Measurements from ENCODE around the gene LSM4. TPM values are rescaled to one million over a fixed set of nuclear protein-coding genes. Genes with fewer than 3 reads are reported as not detected.

LSM4 gene
- total and polyA plus RNA-seq, 10 of the 15 experiments (the other 5 are each of a cell fraction or from before 2014, with no cell fraction given) = 12.6 to 652 (median 217) TPM

DNA sequence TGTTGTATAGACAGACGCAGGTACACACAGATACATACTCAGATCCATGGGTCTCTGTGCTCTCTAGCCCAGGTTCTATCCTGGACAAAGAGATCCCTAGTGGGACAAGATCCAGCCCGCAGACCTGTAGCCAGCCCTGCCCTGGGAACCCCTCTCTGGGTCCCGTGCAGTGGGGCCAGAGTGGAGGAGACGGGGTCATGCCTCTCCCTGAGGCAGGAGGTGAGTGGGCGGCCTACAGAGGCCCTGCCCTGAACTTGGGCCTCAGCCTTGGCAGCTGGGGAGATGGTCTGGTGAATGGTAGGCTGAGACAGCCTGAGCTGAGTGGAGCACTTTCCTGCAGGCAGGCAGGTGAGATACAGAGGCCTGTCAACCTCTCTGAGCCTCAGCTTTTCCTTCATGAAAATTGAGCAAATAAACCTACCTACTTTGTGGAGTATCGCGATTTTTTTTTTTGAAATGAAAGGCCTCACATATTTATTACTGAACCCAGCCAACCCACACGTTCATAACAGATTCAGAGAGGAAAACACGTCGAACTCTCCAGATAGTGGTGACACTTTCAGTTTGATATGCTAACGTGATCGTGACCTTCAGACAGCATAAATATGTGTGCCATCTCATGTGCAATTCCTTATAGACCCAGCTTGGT lies 38.0 kb downstream of the LSM4 start (continued):
- TF ChIP-seq BHLHE40 (IDR thresholded peaks at IDR 0.05; ENCODE audit: borderline replicate concordance in 1 of 2, low read depth in 2 of 2, low read length in 1 of 2) (peak; percentile 53 to 87; a peak in 3 of 4 replicates), ATF7 (IDR thresholded peaks at IDR 0.05; ENCODE audit: low read depth) (0 out of 2 replicates have a peak, but pooled peaks have one; percentile 16), LARP7 (IDR thresholded peaks at IDR 0.05) (0 out of 2 replicates have a peak, but pooled peaks have one; percentile 50), MYC (IDR thresholded peaks at IDR 0.05; ENCODE audit: insufficient read depth, insufficient read length, insufficient replicate concordance, low read length, severe bottlenecking) (no peak), YY1 (IDR thresholded peaks at IDR 0.05; ENCODE audit: low read depth, low read length) (peak; percentile 19; the same call in 1 of the 2 replicates), DPF2 (IDR thresholded peaks at IDR 0.05) (peak; percentile 44; the same call in 1 of the 2 replicates), POLR2A (IDR thresholded peaks at IDR 0.05; ENCODE audit: low read depth, low read length) (peak; percentile 38; the same call in 1 of the 2 replicates), ZSCAN29 (IDR thresholded peaks at IDR 0.05) (no peak), IKZF1 (conservative IDR thresholded peaks at IDR 0.05) (peak; percentile 53)
- TF ChIP-seq, protein P1, sequence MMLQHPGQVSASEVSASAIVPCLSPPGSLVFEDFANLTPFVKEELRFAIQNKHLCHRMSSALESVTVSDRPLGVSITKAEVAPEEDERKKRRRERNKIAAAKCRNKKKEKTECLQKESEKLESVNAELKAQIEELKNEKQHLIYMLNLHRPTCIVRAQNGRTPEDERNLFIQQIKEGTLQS (IDR thresholded peaks at IDR 0.05; ENCODE audit: borderline replicate concordance, extremely low read depth, low read depth, low read length) = no peak
- TF ChIP-seq, protein P2, sequence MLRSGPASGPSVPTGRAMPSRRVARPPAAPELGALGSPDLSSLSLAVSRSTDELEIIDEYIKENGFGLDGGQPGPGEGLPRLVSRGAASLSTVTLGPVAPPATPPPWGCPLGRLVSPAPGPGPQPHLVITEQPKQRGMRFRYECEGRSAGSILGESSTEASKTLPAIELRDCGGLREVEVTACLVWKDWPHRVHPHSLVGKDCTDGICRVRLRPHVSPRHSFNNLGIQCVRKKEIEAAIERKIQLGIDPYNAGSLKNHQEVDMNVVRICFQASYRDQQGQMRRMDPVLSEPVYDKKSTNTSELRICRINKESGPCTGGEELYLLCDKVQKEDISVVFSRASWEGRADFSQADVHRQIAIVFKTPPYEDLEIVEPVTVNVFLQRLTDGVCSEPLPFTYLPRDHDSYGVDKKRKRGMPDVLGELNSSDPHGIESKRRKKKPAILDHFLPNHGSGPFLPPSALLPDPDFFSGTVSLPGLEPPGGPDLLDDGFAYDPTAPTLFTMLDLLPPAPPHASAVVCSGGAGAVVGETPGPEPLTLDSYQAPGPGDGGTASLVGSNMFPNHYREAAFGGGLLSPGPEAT (IDR thresholded peaks at IDR 0.05; ENCODE audit: low read depth) = no peak
